Kidney tubule cell (primary cell): ENCODE data around the gene BCAN.
A peak's percentile ranks its signal among the peaks of the same experiment; 100 is the strongest.

Source experiments
- DNase-seq: peaks from one replicate; pipeline ENCODE4 v3.0.0-alpha.2; 2018; ENCODE audit warnings: low spot score

The BCAN gene

DNA sequence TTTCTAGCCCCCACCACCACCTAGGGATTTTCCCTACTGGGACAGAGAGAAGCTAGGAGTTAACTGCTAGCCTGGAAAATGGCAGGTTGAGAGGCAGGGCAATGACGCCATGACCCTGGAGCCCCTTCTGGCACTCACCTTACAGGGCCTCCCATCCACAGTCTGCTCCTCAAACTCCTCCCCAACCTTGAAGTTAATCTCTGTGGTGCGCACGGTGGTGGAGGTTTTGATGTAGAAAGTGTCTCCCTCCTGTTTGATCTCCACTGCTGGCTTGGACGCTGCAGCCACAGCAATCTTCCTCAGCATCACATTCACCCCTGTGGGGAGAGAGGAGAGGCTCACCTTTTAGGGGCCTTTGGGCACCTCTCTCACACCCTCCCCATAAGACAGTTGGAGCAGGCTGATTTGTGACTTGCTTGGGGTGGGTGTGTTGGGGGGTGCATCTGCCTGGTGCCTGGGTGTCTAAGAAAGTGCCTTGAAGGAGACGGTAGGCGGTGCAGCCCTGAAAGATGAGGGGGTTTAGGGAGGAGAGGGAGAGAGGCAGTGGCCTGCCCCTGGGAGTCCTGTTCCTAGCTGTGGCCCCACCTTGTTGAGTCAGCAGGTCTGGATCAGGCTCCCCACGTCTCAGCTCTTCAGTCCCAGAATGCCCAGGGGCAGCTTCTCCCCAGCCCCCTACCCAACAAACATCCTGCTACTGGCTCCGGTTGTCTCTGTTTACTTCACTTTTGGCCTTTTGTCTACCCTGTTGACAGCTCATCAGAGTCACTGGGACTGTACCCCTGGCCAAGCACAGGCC, 59.0 kb downstream of the BCAN start:
- no peak for DNase-seq

DNA sequence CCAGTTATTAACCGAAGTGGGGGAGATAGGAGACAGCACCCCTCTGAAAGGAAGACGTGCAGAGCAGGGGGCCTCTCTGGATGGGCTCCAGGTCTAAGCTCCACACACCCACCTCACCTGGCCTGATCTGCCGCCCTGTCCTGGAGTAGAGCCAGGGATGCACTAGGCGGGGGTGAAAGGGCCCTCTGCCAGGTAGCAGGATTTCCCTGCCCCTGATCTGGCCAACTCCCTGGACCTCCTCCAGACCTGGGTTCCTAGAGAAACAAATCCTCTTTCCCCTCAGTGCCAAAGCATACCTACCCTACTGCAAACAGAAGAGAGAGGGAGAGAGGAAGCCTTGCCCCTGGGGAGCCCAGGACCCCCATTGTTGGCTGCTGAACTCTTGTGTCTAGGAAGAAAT, 61.4 kb downstream of the BCAN start:
- no peak for DNase-seq

DNA sequence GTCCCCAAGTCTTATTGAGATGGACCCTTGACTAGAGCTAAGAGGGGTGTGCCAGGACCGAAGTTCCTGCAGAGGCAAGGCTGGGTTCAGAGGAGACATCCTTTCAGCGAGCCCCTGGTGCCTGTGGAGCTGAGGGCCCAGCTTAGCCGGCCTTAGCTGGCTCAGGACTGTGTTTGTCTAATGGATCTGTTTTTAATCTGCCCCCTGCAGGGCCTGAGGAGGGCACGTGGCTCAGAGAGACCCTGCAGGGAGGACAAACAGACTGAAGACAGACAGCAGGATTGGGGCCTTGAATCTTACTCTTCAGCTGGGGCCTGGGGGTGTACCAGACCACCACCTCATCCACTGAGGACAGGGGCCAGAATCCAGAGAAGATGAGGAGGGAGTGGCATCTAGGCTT, 61.8 kb downstream of the BCAN start:
- DNase-seq = no peak

DNA sequence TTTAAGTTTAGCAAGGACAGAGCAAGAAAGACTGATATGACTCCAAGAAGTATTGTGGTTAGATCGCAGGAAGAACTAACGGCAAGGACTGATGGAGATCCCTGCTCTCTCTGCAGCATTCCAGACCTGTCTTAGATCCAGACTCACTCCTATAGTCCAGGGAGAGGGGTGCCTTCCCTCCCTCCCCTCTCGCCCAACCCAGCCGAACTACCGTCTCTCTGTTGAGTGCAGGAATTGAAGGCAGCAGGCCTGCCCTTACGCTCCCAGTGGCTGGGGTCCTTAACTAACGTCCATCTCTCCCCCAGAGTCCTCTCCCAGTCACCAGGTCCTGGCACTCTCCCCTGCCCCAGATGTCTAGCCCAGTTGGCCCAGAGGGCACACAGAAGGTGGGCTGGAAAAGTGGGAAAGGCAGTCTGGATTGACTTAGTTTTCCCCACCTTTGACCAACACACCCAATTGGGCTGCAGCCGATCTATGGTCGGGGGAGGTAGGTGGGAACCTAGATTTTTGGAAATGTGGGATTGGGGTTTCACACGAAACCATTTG, 62.3 kb downstream of the BCAN start:
- DNase-seq = no peak

DNA sequence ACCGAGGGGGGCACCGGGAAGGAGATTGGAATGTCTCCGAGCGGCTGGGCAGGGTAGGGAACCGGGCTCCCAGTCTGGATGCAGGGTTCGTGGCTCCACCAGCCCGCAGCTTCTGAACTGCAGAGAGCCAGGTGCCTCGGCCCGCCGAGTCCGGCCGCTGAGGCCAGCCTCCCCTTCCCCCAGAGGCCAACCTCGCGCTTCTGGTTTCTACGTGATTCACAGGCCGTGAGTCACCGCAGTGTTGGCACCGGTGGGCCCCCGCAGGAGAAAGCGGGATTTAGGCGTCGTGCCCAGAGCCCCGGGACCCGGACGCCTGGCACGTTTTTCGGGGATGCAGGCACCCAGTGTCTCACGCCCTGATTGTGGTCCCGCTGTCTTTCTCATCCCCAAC, 63.0 kb downstream of the BCAN start:
- DNase-seq = peak; percentile 89

DNA sequence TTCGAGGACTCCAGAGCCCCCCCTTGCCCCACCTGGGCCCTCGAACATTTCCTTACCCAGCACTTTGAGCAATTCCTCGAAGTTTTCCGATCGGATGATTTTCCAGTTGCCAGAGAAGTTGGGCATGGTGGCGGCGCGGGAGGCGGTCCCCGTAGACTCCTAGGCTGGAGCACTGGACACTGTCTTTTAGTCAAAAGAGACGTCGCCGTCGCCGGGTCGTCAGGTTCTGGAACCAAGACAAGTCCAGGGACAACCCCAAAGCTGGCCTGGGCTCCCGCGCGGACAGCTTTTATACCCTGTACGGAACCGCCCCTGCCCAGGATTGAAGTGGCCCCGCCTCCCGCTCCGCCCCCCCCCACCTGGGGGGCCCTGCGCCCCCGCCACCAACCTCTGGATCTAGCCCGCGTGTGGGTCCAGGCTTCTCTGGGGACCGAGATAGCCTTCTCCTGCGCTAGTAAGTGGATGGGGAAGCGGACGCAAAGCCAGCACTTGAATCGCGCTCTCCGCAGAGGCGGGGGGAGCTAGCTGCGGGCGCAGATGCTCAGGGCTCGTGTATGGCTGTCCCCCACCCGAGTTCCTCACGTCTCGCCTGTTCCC, 63.5 kb downstream of the BCAN start, which contains the start of gene CRABP2:
CRABP2 (minus strand) TSS at position 263 of the 597 bp plus-strand sequence; CDS start at position 126, 137 bp downstream.
- DNase-seq = no peak

DNA sequence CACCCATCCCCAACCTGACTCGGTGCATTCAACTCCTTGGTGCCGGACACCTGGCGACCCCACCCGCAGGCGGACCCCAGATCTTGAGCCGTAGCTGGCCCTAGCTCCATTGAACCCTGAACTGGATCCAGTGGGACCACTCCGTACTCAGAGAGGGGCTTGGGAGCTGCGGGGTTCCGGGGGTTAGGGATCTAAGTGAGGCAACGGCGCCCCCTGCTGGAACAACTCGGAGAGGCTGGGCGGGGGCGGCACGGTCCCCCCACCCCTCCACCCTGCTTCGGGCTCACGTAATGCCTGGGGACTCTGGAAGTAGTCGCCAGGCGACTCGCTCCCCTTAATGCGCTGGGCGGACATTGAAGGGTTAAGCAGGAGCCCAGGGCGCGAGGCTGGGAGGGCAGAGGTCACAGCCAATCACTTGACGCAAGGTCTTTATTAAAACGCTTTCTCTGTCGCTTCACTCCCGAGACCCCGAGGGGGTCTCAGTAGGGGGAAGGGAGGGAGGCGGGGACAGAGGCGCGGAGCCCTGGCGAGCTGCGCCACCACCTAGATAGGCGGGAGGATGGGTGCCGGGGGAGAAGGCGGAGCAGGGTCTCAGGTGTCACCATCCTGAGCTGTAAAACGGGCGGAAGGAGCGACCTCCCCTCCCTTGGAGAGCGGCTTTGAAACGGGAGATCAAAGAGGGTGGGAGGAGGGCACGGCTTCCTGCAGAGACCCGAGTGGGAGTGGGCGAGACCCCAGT, 64.2 kb downstream of the BCAN start:
- peak; percentile 58 for DNase-seq

DNA sequence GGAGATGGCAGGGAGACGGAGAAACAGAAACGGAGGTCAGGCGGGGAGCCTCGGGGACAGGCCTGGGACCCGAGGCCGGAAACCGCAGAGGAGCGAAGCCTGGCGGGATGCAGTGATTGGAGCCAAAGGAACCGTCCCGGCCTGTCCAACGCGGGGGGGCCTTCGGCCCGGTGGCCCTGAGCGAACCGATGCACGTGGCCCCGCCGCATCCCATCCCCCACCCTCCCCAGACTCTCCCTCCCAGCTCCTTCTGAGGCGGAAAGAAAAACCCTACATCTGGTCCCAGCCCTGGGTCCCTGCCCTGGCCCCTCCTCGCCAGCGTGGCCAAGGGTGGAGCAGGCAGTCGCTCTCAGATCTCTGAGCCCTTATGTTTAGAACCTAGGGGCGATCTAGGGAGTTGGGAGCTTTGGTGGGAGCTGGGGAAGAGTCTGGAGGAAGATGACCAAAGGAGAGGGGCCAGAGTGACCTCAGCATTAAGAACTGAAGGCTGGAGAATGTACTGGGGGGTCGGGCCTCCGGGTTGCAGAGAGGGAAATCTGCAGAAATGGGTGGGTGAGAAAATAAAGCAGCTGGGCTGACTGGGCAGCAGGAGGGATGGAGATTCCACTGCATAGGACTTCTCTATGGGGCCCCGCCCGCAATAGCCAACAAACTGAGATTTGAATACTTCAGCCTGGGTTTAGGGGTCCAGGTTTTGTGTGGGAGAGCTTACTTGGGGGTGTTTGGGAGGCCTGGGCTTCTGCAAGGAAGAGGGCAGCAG, 64.9 kb downstream of the BCAN start:
- DNase-seq = no peak

DNA sequence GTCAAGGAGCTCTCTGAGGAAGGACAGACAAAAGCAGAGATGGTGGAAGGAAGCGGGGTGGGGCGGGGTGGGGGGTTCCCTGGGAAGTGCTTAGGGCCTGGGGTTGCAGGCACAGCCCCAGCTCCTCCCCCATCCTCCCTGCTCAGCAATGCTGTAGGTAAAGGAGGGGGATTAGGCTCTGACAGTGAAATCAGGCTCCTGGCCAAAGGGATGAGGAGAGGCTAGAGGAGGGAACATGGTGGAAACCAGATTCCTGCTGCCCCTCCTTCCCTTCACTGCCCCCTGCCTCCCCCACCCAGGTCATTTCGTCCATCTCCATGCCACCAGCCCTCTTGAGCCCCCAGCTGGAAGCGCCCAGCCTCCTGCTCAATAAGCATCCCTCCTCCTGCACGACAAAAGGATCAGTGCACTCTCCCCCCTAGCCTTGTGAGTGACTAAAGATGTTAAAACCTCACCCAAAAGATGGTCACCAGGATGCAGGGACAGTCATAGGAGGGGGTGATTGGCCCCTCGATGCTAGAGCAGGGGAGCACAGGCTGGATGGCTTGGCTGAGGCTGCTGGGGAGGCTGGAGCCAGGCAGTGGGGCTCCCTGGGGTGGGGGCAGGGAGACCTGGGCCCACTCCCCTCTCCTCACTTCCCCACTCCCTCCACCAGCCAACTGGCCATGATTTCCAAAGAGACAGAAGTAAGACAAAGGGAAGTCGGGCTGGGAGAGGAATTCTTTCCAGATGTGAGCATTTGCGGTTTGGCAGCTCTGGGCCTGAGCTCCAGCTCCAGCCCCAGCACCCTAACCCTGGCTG, 65.7 kb downstream of the BCAN start:
- no peak for DNase-seq

DNA sequence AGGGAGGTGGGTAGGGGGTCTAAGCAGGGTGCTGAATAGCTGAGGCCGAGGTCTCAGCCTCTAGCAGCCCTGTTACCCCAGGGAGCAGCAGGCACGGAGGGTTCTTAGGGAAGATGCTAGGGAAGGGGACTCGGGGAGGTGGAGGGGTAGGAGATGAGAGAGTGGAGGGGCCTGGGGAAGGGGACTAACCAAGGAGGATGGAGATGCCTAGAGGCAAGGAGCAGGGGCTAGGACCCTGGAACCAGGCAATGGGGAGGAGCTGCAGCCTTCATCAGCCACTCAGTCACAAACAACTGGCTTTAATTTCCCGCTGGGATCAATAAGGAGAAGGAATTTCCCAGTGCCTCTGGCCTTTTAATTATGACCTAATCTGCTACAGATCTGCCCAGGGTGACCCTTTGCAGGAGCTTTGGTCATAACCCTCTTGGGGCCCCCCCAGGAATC, 66.3 kb downstream of the BCAN start:
- DNase-seq = no peak

DNA sequence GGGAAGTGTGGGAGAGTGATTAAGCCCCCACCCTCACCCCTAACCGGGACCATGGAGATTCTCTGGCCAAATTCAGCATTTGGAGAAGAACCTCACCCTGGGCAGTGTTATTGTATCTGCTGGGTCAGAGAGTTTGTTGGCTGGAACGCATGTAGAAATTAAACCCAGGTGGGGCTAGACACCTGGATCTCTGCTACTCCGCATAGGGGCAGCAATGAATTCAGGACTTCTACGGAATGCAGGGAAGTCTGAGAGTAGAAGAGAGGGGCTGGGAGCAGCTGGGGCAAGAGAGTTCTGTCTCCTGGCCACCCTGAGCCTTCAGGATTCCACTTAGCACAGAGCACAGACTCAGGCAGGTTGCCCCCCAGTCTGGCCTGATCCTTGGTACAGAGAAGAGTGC, 67.1 kb downstream of the BCAN start:
- DNase-seq = no peak
